Mesothelial cell of epicardium (in vitro differentiated cells): ENCODE results near the gene DAB2IP. TPM values are rescaled to one million over a fixed set of nuclear protein-coding genes. Genes with fewer than 3 reads are reported as not detected.

Source experiments
- DNase-seq, 2 experiments: peaks; one replicate each; pipeline ENCODE4 v3.0.0; 2021; ENCODE audit warnings: low spot score in 2 of 2; ENCODE audit not compliant: unreplicated experiment in 2 of 2
- H3K27ac Mint-ChIP-seq: 2 replicates; pipeline ENCODE4 v1.8.0; 2021; ENCODE audit warnings: mixed read lengths
- H3K27me3 Mint-ChIP-seq: 2 replicates; pipeline ENCODE4 v1.8.0; 2021; ENCODE audit warnings: low read depth, mixed read lengths
- H3K36me3 Mint-ChIP-seq: 2 replicates; pipeline ENCODE4 v1.8.0; 2021; ENCODE audit warnings: mixed read lengths
- H3K4me1 Mint-ChIP-seq: 2 replicates; pipeline ENCODE4 v1.8.0; 2021; ENCODE audit warnings: mixed read lengths
- H3K4me3 Mint-ChIP-seq: 2 replicates; pipeline ENCODE4 v1.8.0; 2021; ENCODE audit warnings: mild to moderate bottlenecking, moderate library complexity, mixed read lengths
- H3K9me3 Mint-ChIP-seq: 2 replicates; pipeline ENCODE4 v1.8.0; 2021; ENCODE audit warnings: mixed read lengths
- CTCF ChIP-seq: fragments of 200-600 bp; sonication (generic); IDR thresholded peaks from one replicate; pipeline ENCODE4 v1.5.0; 2021; ENCODE audit warnings: antibody characterized with exemption; ENCODE audit not compliant: unreplicated experiment
- total RNA-seq: library from RNA; stranded (reverse); gene quantifications from 3 replicates; pipeline ENCODE4 v1.2.1, GENCODE V29; 2021

The DAB2IP gene
- total RNA-seq, 1 donor from 2014 or later, result 75.7 TPM

GRCh38 chr9:121763561-121764370, 112.3 kb downstream of the DAB2IP start:
- no peak overlapping the region for H3K27ac Mint-ChIP-seq

DNA sequence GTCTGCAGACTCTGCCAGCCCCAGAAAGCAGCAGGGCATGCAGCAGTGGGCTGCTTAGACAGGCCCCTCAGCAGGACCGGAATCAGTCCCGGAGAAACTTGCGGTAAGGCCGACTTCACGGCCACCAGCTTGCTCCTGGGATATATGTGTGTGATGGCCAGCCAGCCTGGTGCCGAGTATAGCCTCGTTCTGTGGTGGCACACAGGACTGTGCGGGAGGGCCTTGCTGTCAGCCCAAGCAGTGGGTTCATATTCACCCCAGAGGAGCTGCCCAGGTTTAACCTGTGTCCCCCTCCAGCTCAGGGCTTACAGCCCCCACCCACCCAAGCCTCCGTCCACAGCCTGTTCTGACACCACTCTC, 112.9 kb downstream of the DAB2IP start:
- no peak for DNase-seq
- TF ChIP-seq CTCF, result no peak
- Mint-ChIP-seq H3K36me3 (peaks cover 22% of the 10 kb centered on the region), H3K4me3 (no peak overlapping the region), H3K27me3 (no peaks in the 10 kb centered on the region), H3K27ac (no peak overlapping the region), H3K4me1 (no peaks in the 10 kb centered on the region), H3K9me3 (no peaks in the 10 kb centered on the region)

More at GRCh38 chr9:121763561-121764370, 112.3 kb downstream of the DAB2IP start:
- TF ChIP-seq CTCF, result no peak
- Mint-ChIP-seq H3K4me1 (no peaks in the 10 kb centered on the region), H3K4me3 (no peak overlapping the region), H3K36me3 (peaks cover 25% of the 10 kb centered on the region), H3K27me3 (no peaks in the 10 kb centered on the region), H3K9me3 (no peaks in the 10 kb centered on the region)
- no peak for DNase-seq

- Mint-ChIP-seq H3K36me3 (peaks cover 17% of the 10 kb centered on the region), H3K27me3 (no peaks in the 10 kb centered on the region), H3K4me1 (no peaks in the 10 kb centered on the region), H3K27ac (peak overlapping the region; percentile 71), H3K4me3 (no peak overlapping the region), H3K9me3 (no peaks in the 10 kb centered on the region)
- no peak for DNase-seq
- no peak for TF ChIP-seq CTCF
Measured at GRCh38 chr9:121765021-121765950, 113.9 kb downstream of the DAB2IP start.

GRCh38 chr9:121766081-121766683, 114.7 kb downstream of the DAB2IP start:
- H3K36me3 Mint-ChIP-seq, result peaks cover 15% of the 10 kb centered on the region

More at GRCh38 chr9:121766081-121766683, 114.7 kb downstream of the DAB2IP start:
- peak overlapping the region; percentile 59 for H3K27ac Mint-ChIP-seq
- DNase-seq, result no peak
- no peaks in the 10 kb centered on the region for H3K9me3 Mint-ChIP-seq
- no peak overlapping the region for H3K4me3 Mint-ChIP-seq
- H3K27me3 Mint-ChIP-seq, result no peaks in the 10 kb centered on the region
- no peaks in the 10 kb centered on the region for H3K4me1 Mint-ChIP-seq
- no peak for TF ChIP-seq CTCF
